GM19452 (cell line): Measurements from ENCODE around the gene SNX32.

Experiments used
- ATAC-seq: cut with Tn5 transposase; IDR thresholded peaks from one replicate; pipeline ENCODE4 v1.9.1; 2021; ENCODE audit not compliant: unreplicated experiment

SNX32 gene

GRCh38 chr11:65897020-65897471 lies 63.3 kb downstream of the SNX32 start:
- no peak for ATAC-seq

GRCh38 chr11:65898656-65899355 lies 65.0 kb downstream of the SNX32 start:
- no peak for ATAC-seq

GRCh38 chr11:65899356-65900124 lies 65.8 kb downstream of the SNX32 start:
- ATAC-seq: no peak

DNA sequence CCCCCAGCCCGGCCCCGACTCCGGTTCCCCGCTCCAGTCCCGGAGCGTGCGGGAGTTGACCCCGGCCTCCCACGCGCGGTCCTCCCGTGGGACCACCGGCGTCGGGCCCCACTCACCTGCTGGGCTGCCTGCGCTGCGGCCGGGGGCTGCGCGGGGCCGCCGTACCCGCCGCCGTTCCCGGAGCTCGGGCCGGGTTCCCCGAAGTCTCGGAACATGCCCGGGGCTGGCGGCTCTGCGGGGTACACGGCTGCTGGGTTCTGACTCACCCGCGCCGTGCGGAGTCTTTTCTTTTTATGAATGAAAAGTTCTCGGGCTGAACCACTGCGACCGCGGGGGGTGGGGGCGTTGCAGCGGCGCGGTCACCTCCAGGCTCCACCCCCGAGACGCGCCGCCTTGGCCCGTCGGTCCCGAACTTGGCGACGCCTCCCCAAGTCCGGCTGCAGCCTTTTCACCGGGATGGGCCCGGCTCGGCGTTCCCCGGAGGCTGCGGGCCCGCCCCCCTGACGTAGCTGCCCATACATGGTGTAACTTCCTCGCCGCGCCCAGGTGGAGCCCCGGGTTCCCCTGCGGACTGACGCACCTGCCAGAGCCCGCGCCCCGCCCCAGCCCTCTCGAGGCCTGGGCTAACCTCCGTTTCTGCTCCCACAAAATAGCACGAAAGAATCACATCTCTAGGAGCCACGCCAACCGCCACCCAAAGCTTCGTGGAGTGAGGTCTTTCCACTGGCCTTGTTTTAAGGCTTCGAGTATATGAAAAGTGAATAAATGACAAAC lies 66.5 kb downstream of the SNX32 start, which contains the start of gene FOSL1:
Gene FOSL1, minus strand, starts transcription at position 264 of the 774 bp plus-strand sequence. Its CDS starts 49 bp downstream, at position 215.
- ATAC-seq: peak; percentile 76

GRCh38 chr11:65900899-65901180 lies 67.1 kb downstream of the SNX32 start:
- ATAC-seq: no peak

DNA sequence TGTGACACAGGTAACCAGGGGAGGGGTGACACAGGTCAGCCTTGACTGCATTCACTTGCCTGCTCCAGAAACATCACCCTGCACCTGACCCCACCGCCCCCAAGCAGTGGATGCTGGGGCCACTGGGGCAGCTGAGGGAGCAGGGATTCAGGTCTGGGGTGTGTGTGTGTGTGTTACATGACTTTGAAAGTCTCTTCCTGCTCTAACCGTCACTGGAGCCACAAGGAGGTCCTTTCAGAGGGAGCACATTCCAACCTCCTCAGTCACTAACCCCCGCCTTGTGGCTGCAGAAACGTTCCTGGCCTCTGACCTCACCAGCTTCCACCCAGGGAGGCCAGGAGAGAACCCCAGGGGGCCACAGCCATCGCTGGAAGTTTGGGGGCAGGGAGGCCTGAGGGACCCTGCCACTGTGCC lies 69.3 kb downstream of the SNX32 start:
- no peak for ATAC-seq
